Measurements from ENCODE around the gene SIX3.

- TF ChIP-seq POLR2A (IDR thresholded peaks at IDR 0.05; ENCODE audit: low read depth, low read length) (no peak), PAX5 (IDR thresholded peaks at IDR 0.05; ENCODE audit: insufficient read depth, low read length, severe bottlenecking) (no peak), POLR2AphosphoS5 (IDR thresholded peaks at IDR 0.05; ENCODE audit: low read depth, low read length) (no peak), SPI1 (IDR thresholded peaks at IDR 0.05; ENCODE audit: low read depth, low read length) (no peak), TAF1 (IDR thresholded peaks at IDR 0.05; ENCODE audit: low read depth, low read length) (no peak)
Observed at GRCh38 chr2:44956843-44957242, 15.3 kb downstream of the SIX3 start.

Measured in GM12891 (cell line).